SH-SY5Y (cell line): ENCODE results near the gene SCD5.

Experiments
- GATA2 ChIP-seq: IDR thresholded peaks from 2 replicates; pipeline ENCODE4 v1.6.1; 2011; ENCODE audit warnings: mild to moderate bottlenecking, low read depth, low read length
- GATA3 ChIP-seq: IDR thresholded peaks from 2 replicates; pipeline ENCODE4 v1.6.1; 2011; ENCODE audit warnings: low read depth, mild to moderate bottlenecking, low read length, moderate library complexity

- TF ChIP-seq GATA2 (no peak), GATA3 (no peak)
These were observed 41.0 kb upstream of the SCD5 start for GRCh38 chr4:82839624-82840023.
